Measurements from ENCODE around the gene GRK2.

The GRK2 gene

GRCh38 chr11:67271541-67272284 lies 5.4 kb downstream of the GRK2 start:
- DNase-seq: peak; percentile 35 to 79 (median 54)

- peak in 2 of 6 experiments; percentile 14 to 39 for DNase-seq
Observed at GRCh38 chr11:67272327-67273259, 6.3 kb downstream of the GRK2 start.

GRCh38 chr11:67273260-67273990 lies 7.2 kb downstream of the GRK2 start:
- DNase-seq: no peak

GRCh38 chr11:67274768-67275605 lies 8.7 kb downstream of the GRK2 start:
- DNase-seq: no peak

GRCh38 chr11:67275606-67276409 lies 9.5 kb downstream of the GRK2 start:
- DNase-seq: peak in 1 of 6 experiments; percentile 22

GRCh38 chr11:67276781-67277230 lies 10.5 kb downstream of the GRK2 start:
- peak in 3 of 6 experiments; percentile 35 to 43 (median 39) for DNase-seq

- peak; percentile 80 to 92 (median 88) for DNase-seq
Observed at GRCh38 chr11:67277231-67277961, 11.1 kb downstream of the GRK2 start.

GRCh38 chr11:67278135-67278938 lies 12.1 kb downstream of the GRK2 start:
- no peak for DNase-seq

- DNase-seq: no peak
Observed at GRCh38 chr11:67278939-67279588, 12.8 kb downstream of the GRK2 start.

GRCh38 chr11:67279589-67280340 lies 13.5 kb downstream of the GRK2 start:
- no peak for DNase-seq

- DNase-seq: no peak
Observed at GRCh38 chr11:67280341-67280787, 14.1 kb downstream of the GRK2 start.

- DNase-seq: no peak
Observed at GRCh38 chr11:67280788-67281551, 14.7 kb downstream of the GRK2 start.

GRCh38 chr11:67281552-67282150 lies 15.4 kb downstream of the GRK2 start:
- no peak for DNase-seq

GRCh38 chr11:67282155-67282875 lies 16.0 kb downstream of the GRK2 start:
- no peak for DNase-seq

GRCh38 chr11:67282876-67283371 lies 16.7 kb downstream of the GRK2 start:
- no peak for DNase-seq

- no peak for DNase-seq
Observed at GRCh38 chr11:67283481-67283963, 17.2 kb downstream of the GRK2 start.

All from stimulated activated naive CD4-positive, alpha-beta T cell (primary cell).